Islet precursor cell (in vitro differentiated cells): ENCODE results near the gene NME2.
"Not testable (repeated sequence)": the region's sequence is repeated elsewhere in the genome, so short reads cannot be mapped to it uniquely, and the experiment has no call there.

Experiments
- DNase-seq: peaks from one replicate; pipeline ENCODE4 v3.0.0-alpha.2; 2018

Gene NME2

DNA sequence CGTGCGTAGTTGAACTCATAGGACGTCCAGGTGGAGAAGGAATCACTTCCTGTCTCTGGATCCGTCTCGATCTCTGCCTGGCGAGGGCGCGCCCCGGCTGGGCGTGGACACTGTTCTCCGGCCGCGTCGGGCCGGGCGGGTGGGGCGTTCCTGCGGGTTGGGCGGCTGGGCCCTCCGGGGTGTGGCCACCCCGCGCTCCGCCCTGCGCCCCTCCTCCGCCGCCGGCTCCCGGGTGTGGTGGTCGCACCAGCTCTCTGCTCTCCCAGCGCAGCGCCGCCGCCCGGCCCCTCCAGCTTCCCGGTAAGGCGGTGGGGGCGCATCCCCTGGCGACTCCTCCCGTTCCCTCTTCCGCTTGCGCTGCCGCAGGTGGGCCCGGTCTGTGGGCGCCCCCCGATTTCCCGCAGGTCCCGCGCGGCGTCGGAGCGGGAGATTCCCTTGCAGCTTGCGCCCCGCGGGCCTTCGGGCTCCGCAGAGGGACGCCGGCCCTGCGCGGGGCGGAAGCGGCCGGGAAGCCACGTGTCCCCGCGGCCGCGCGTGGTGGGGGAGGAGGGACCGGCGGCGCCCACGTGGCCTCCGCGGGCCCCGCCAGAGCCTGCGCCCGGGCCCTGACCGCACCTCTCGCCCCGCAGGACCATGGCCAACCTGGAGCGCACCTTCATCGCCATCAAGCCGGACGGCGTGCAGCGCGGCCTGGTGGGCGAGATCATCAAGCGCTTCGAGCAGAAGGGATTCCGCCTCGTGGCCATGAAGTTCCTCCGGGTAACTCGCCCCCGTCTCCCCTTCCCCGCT, at the start of gene NME2:
Gene NME2, plus strand, starts transcription at position 214 of the 789 bp plus-strand sequence. Its CDS starts 420 bp downstream, at position 634.
- peak; percentile 98 for DNase-seq

DNA sequence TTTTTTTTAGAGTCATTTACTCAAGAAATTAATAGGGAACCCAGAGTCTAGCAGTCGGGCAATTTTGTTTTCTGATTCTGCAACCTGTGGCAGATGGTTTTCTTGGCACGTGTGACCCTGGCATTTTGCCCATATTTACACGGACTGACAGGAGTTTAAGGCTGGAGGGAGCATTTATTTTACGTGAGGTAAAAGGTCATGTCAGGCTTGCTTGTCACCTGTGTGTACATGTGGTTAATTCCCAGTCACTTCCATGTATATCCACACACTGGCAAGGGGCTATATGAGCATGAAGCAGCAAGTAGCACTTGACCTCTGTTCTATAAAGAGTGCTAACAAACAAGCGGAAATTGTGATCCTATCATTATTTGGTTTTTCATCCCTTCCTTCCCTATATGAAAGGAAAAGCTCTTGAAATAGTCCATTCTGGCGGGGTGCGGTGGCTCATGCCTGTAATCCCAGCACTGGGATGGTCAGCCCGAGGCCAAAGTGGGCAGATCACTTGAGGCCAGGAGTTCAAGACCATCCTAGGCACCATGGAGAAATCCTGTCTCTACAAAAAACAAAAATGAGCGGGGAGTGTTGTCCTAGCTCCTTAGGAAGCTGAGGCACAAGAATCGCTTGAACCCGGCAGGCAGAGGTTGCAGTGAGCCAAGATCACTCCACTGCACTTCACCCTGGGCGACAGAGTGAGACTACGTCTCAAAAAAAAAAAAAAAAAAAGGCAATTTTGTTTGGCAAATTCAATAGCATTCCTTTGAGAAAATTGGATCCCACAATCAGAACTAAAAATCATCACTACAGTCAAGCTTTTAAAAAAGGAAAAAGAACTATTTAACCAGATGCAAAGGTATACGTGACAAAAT, 47.6 kb upstream of the NME2 start:
- DNase-seq, result no peak

DNA sequence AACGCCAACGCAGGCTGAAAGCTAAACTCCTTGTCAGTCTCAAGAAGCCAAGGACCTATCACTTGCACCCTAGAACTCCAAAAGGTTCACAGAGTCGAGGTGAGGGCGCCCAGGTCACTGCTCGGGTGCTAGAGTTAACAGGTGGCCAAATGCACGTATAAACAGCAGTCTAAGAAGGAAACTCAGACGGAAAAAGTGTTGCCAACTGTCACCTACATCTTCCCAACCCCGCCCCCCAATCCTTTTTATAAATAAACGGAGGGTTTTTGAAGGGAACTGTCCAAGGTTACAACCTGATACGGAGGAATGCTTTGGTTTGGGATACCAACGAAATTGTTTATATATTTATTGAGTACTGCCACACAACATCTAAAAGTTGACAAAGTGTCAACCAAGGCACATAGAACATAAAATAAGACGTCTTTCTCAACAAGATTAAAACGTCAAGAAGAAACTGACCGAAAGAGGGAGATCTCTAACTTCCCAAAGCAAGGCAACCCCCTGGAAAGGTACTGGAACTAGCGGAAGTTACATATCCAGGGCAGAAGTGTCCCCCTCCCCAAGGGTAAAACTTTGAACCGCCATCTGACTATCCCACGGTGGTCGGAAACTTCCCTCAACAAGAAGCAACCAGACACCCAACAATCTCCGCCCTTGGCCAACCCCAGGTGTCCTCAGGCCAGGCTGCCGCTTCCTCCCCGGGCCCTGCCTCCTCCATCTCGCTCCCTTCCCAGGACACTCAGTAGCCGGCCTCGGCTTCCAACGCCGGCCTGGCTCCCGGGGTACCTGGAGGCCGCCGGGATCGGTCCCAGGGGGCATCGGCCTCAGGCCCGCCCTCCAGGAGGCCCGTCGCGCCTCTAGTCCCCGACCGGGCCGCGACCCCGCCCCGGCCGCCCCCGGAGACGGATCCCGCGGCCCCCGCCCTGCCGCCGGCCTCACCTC, 46.5 kb upstream of the NME2 start:
- peak; percentile 83 for DNase-seq

DNA sequence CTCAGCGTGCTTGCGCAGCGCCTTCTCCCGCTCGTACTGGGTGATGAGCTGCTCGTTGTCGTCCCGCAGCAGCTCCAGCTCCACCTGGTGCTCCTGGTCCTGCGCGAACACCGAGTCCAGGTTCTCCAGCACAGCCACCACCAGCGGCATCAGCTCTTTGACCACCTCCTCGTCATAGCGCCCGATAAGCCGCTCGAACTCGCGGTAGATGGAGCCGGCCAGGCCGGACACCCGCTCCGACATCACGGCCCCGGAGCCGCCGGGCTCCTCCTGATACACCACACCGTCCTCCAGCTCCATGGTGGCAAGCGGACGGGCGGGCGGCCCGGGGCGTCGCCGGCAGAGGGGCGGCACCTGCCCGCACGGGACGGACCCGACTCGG, 45.9 kb upstream of the NME2 start:
- peak; percentile 87 for DNase-seq

DNA sequence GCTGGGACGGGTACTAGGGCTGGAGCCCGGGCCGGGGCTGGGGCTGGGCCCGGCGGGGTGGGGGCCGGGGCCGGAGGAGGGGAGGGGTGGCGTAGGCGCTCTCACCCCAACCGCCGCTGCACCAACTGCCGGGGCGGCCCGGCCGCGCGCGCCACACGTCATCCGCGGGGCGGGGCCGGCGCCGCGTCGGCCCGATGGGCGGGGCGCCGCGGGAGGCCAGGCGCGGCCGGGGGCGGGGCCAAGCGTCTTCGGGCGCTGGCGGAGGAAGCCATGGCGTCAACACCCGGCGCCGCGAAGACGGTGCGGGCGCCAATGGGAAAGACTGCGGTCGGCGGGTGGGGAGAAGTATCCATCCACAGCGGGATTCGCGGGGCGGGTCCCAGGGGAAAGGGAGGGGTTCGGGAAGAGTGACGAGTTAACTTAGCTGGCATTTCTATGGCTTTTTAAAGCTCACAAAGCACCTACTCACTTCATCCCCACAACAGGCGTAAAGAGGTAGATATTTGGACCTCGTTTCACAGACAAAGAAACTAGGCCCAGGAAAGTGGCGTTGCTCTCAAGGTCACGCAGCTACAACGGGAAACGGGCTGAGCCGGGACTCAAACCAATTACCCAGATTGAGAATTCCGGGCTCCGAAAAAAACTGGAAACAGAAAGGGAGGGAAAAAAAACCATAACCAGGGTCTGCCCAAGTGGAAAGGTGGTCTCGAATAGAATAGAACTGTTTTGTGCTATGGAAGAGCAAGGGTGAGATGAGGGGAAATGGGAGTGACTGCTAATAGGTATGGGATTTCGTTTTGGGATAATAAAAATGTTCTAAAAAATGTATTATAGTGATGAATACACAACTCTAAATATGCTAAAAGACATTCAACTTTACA, 45.2 kb upstream of the NME2 start, which contains the start of gene SPAG9:
Gene SPAG9, minus strand, starts transcription at position 130 of the 881 bp plus-strand sequence. CDS start 212 bp downstream, outside the sequence.
- DNase-seq, result peak; percentile 99

DNA sequence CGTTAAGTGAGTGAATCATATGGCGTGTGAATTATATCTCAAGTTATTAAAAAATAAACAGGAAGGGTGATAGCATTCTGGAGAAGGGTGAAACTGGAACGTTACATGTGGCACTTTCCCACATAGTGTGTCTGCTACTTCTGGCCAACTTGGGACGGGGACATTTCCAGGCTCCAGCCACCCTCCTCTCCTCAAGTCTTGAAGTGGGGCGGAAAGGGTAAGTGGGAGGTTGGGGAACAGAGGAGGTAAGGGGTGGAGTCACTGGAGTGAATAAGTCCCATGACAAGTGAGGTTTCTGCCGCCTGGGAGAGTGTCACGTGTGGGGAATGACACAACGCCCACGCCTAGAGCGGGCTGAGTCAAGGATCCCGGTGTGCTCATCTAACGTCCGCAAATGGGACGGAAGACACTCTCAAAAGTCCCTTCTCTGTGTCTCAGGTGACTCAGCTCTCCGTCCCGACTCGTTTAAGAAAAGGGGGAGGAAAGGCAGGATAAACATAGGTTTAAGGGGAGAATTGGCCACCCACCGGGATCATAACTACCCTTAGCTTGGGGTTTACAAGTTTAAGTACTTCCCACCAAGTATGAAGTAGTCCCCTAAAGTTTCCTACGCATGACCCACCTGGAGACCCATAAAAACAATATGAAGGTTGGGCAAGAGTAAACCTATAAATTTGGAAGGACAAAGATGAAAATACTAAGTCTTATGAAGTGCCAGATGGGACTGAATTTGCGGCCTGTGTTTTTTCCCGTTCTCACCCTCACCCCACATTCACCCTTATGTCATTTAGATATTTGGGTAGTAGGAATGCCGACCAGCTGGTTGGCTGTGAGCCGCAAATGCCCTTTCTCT, 44.4 kb upstream of the NME2 start:
- DNase-seq, result peak; percentile 98

DNA sequence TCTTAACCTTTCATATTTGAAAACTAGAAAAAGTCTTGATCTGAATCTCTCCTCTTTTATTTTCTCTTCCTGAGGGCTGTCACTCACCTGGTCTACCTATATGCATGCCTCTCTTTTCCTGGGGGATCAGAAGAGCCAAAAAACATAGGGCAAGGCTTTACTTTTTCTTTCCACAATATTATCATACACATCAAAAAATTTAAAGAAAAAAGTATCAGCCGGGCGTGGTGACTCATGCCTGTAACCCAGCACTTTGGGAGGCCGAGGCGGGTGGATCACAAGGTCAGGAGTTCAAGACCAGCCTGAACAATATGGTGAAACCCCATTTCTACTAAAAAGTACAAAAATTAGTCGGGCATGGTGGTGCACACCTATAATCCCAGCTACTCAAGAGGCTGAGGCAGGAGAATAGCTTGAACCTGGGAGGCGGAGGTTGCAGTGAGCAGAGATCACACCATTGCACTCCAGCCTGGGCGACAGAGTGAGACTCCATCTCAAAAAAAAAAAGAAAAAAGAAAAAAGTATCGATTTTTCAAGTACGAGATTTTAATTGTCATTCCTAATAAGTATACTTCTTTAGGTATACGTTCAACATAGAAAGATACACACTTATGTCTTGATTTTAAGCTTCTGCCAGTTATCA, 43.6 kb upstream of the NME2 start:
- DNase-seq, result not testable (repeated sequence)

DNA sequence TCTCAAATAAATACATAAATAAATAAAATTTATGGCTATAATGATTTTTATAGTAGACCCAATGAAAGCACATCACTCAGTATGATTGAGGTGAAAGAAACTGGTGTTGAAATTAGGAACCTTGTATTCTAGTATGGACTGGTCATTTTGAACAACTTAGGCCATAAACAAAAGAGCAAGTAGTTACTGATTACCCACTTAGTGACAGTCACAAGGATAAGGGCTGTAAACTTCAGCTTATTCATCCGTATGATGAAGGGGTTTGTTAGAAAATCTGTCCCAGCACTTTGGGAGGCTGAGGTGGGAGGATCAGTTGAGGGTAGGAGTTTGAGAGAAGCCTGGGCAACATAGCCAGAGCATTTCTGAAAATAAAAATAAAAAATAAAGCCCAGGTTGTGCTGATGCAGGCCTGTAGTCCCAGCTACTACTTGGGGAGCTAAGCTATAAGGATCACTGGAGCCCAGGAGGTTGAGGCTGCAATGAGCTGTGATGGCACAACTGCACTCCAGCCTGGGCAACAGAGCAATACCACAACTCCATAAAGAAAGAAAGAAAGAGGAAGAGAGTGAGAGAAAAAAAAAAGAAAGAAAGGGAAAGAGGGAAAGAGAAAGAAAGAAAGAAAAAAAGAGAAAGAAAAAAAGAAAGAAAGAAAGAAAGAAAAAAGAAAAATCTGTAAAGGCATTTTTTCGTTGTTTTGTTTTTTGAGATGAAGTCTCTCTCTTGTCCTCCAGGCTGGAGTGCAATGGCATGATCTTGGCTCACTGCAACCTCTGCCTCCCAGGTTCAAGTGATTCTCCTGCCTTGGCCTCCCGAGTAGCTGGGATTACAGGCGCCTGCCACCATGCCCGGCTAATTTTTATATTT, 41.3 kb upstream of the NME2 start:
- DNase-seq, result no peak

DNA sequence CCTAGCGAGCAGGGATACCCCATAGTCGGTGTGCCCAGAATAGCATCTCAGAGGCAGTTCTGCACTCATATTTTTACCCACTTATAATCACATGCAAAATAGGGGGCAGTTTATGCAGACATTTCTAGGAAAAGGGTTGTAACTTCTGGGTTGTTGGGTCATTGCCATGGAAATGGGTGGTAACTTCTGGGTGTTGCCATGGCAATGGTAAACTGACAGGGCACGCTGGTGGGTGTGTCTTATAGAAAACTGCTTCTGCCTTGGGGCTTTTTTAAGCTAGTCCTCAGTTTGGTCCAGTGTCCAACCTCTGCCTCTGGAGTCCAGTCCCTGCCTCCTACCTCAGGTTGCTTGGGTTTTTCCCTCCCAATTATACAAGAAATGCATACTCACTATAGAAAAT, 38.1 kb upstream of the NME2 start:
- no peak for DNase-seq

DNA sequence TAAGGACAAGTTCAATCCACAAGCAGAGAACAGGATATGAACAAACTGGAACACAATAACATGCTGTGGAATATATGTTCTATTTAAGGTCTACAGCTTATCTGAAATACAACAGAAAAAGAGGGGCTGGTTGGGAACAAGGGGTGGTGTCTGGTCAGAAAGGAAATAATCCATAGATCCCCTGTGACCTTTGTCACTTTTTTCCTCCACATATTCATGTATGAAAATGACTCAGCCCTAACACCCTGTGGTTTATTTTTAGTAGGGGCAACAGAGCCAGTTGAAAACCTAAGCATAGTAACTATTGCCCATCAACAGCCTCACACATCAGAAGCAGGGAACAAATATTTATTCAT, 33.3 kb upstream of the NME2 start:
- no peak for DNase-seq

DNA sequence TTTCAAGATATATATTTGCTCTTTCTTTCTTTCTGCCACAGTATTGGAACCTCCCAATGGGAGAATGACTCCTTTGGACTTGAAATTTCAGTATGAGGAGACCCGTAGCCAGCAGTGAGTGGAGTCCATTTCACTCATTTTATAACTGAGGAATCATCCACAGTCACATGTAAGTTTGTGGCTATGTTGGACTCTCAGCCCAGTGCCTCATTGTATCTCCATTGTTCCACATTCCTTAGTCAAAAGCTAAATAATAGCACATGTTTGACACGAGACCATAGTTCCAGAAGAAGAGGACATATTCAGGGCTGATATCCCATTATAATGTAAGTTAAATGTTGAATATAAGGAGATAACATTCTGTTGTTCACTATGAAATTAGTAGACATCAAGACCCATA, 32.8 kb upstream of the NME2 start:
- no peak for DNase-seq

DNA sequence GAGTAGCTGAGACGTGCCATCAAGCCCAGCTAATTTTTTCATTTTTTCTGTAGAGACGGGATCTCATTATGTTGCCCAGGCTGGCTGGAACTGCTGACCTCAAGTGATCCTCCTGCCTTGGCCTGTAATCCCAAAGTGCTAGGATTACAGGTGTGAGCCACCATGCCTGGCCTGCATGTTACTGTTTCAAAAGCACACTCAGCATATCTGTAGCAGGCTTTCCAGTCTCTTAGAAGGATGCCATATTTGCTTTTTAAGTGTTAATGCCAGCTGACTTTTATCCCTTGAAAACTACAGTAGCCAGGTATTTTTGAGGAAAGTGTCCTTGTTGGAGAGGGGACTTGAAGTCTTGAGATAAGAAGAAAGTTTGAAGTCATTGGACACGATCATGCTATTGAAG, 30.3 kb upstream of the NME2 start:
- DNase-seq, result no peak

DNA sequence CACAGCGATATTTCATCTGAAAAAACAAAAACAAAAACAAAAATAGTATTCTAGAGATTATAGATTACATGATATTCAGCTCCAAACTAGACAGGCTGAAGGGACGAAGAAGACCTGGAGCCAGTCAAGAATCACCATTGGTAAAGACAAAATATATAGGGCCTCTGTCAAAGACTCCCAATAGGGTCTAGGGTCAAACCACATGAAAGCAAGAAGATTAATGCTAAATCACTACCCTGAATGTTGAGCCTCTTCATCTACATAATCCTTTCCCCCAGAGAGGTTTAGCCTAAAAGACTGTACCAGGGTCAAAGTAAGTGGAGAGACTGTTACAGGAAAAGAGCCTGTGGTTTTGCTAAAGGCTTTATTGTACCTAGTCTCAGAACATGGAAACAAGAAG, 23.6 kb upstream of the NME2 start:
- no peak for DNase-seq

DNA sequence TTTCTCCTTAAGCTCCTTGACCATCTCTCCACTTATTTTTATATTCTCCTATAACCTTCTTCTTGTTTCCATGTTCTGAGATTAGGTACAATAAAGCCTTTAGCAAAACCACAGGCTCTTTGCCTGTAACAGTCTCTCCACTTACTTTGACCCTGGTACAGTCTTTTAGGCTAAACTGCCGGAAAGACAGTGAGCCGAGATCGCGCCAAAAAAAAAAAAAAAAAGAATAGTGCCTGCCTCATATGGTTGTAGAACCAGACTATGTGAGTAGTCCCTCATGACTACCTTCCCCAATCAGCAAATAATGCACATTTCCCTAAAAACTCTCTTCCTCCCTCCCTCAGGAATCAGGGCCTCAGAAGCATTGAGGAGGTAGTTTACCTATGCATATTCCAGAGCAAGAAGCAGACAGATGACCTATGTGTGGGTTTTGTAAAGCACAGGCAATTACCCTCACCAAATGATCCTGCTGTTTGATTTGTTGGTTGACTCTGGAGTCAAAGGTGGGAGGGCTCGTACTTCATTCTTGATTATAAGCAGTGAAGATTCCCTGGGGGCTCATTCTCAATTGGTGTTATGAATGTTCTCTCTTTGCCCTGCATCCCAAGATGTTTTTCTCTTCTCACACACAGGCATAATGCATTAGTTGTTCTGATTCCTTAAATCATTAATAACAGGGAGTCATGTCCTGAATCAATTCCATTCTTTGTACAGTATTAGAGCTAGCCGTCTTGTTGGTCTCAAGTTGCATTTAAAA, 21.8 kb upstream of the NME2 start:
- no peak for DNase-seq

DNA sequence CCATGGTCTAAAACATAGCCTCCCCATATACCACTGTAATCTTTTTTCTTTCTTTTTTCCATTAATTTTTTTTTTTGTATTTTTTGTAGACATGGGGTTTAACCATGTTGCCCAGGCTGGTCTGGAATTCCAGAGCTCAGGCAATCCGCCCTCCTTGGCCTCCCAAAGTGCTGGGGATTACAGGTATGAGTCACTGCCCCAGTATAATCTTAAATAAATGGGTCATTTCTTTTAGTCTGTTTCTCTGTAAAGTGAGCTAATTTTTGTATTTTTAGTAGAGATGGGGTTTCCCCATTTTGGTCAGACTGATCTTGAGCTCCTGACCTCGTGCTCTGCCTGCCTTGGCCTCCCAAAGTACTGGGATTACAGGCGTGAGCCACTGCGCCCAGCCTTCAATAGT, 18.6 kb upstream of the NME2 start:
- DNase-seq, result no peak

DNA sequence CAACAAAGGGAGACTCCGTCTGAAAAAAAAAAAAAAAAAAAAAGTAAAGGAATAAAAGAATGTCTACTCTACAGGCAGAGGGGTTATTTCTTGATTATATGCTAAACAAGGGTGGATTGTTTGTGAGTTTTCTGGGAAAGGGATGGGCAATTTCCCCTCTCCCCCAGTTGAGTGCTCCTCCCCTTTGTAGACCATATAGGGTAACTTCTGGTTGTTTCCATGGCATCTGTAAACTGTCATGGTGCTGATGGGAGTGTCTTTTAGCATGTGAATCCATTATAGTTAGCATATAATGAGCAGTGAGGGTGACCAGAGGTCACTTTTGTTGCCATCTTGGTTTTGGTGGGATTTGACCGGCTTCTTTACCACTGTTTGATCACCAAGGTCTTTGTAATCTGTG, 17.0 kb upstream of the NME2 start:
- DNase-seq, result no peak

DNA sequence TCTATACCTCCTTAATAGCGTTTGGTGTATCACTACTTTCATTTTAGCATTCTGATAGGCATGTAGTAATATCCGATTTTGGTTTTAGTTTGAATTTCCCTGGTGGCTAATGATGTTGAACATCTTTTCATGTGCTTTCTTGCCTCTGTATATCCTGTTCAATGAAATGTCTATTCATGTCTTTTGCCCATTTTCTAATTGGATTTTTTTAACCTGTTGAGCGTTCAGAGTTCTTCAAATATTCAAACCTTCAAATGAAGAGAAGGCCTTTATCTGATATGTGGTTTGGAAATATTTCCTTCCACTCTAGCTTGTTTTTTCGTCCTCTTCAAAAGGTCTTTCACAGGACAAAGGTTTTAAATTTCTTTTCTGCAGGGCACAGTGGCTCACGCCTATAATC, 15.3 kb upstream of the NME2 start:
- no peak for DNase-seq

DNA sequence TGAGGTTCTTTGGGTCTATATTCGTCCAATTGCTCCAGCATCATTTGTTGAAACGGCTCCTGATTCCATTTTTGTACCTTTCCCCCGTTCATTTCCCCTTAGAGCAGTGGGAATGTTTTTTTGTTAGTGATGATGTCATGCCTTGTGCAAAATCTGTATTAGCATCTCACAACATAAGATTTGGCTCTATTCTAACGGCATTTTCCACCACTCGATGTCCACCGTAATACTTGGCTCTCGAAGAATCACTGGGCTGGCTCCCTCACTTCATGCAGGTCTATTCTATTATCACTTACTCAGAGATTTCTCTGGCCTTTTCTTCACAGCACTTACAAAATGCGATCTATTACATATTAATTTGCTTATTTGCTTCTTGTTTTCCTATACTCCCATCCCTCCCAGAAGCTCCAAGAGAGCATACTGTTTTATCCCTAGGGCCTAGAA, 13.4 kb upstream of the NME2 start:
- no peak for DNase-seq
